ENCODE results near the gene SVOP.

SVOP gene

GRCh38 chr12:108930756-108931155 lies 90.1 kb downstream of the SVOP start:
- DNase-seq (ENCODE audit: low read depth) = no peak

GRCh38 chr12:108930155-108930554 lies 90.7 kb downstream of the SVOP start:
- no peak for DNase-seq (ENCODE audit: low read depth)

- DNase-seq (ENCODE audit: low read depth) = no peak
Observed at GRCh38 chr12:108928695-108929094, 92.2 kb downstream of the SVOP start.

- DNase-seq (ENCODE audit: low read depth) = no peak
Observed at GRCh38 chr12:108922918-108923317, 98.0 kb downstream of the SVOP start.

- no peak for DNase-seq (ENCODE audit: low read depth)
Observed at GRCh38 chr12:108921946-108922345, 98.9 kb downstream of the SVOP start.

- no peak for DNase-seq (ENCODE audit: low read depth)
Observed at GRCh38 chr12:108918960-108919642, 101.8 kb downstream of the SVOP start.

- DNase-seq (ENCODE audit: low read depth) = no peak
Observed at GRCh38 chr12:108918206-108918605, 102.7 kb downstream of the SVOP start.

- DNase-seq (ENCODE audit: low read depth) = no peak
Observed at GRCh38 chr12:108916336-108916735, 104.5 kb downstream of the SVOP start.

GRCh38 chr12:108915632-108916133 lies 105.2 kb downstream of the SVOP start:
- no peak for DNase-seq (ENCODE audit: low read depth)

- no peak for DNase-seq (ENCODE audit: low read depth)
Observed at GRCh38 chr12:108914121-108914531, 106.7 kb downstream of the SVOP start.

- DNase-seq (ENCODE audit: low read depth) = no peak
Observed at GRCh38 chr12:108912361-108912760, 108.5 kb downstream of the SVOP start.

- no peak for DNase-seq (ENCODE audit: low read depth)
Observed at GRCh38 chr12:108911915-108912314, 109.0 kb downstream of the SVOP start.

GRCh38 chr12:108910336-108910735 lies 110.5 kb downstream of the SVOP start:
- no peak for DNase-seq (ENCODE audit: low read depth)

GRCh38 chr12:108907839-108908351 lies 113.0 kb downstream of the SVOP start:
- no peak for DNase-seq (ENCODE audit: low read depth)

GRCh38 chr12:108906971-108907370 lies 113.9 kb downstream of the SVOP start:
- DNase-seq (ENCODE audit: low read depth) = no peak

- no peak for DNase-seq (ENCODE audit: low read depth)
Observed at GRCh38 chr12:108905725-108906124, 115.1 kb downstream of the SVOP start.

- DNase-seq (ENCODE audit: low read depth) = no peak
Observed at GRCh38 chr12:108899145-108899544, 121.7 kb downstream of the SVOP start.

GRCh38 chr12:108896817-108897216 lies 124.1 kb downstream of the SVOP start:
- DNase-seq (ENCODE audit: low read depth) = no peak

- DNase-seq (ENCODE audit: low read depth) = no peak
Observed at GRCh38 chr12:108896336-108896735, 124.5 kb downstream of the SVOP start.

GRCh38 chr12:108895220-108895802 lies 125.6 kb downstream of the SVOP start:
- no peak for DNase-seq (ENCODE audit: low read depth)

- DNase-seq (ENCODE audit: low read depth) = no peak
Observed at GRCh38 chr12:108890208-108890607, 130.7 kb downstream of the SVOP start.

GRCh38 chr12:108888031-108888430 lies 132.8 kb downstream of the SVOP start:
- no peak for DNase-seq (ENCODE audit: low read depth)

GRCh38 chr12:108886873-108887629 lies 133.8 kb downstream of the SVOP start:
- no peak for DNase-seq (ENCODE audit: low read depth)

Measured in T-helper 22 cell (primary cell).